Activated CD4-positive, alpha-beta T cell treated with anti-CD3 and anti-CD28 coated beads, Interleukin-2, amount 10 ng/mL, durations not matched to agents 7 days and 5 days (primary cell): ENCODE measurements around the gene CRAT. TPM values are rescaled to one million over a fixed set of nuclear protein-coding genes. Genes with fewer than 3 reads are reported as not detected.

Source experiments
- CTCF ChIA-PET: fragments of 350-600 bp; sonication (Branson Sonifier 250); formaldehyde crosslinking; loops from one replicate; lab custom pipeline; 2021; ENCODE audit warnings: antibody characterized with exemption; lab: Charles Lee
- POLR2A ChIA-PET: fragments of 350-600 bp; sonication (Branson Sonifier 250); formaldehyde crosslinking; loops from one replicate; lab custom pipeline; 2021; ENCODE audit warnings: antibody characterized with exemption; lab: Charles Lee
- DNase-seq: peaks from one replicate; pipeline ENCODE4 v3.0.0-alpha.2; 2020
- H3K27ac Mint-ChIP-seq: one replicate; pipeline ENCODE4 v1.8.0; 2021; ENCODE audit warnings: mild to moderate bottlenecking, moderate library complexity, mixed read lengths
- H3K27me3 Mint-ChIP-seq: one replicate; pipeline ENCODE4 v1.8.0; 2021; ENCODE audit warnings: mixed read lengths
- H3K36me3 Mint-ChIP-seq: one replicate; pipeline ENCODE4 v1.8.0; 2021; ENCODE audit warnings: low read depth, mixed read lengths
- H3K4me1 Mint-ChIP-seq: one replicate; pipeline ENCODE4 v1.8.0; 2021; ENCODE audit warnings: mixed read lengths
- H3K4me3 Mint-ChIP-seq: one replicate; pipeline ENCODE4 v1.8.0; 2021; ENCODE audit warnings: mild to moderate bottlenecking, moderate library complexity, mixed read lengths
- H3K9me3 Mint-ChIP-seq: one replicate; pipeline ENCODE4 v1.8.0; 2021; ENCODE audit warnings: mixed read lengths
- total RNA-seq, 2 experiments: library from RNA; stranded (reverse); gene quantifications; one replicate each; pipeline ENCODE4 v1.2.3, GENCODE V29; 2021

Gene CRAT
- total RNA-seq, 2 experiments from 2014 or later: 20.4 to 25.2 TPM

DNA sequence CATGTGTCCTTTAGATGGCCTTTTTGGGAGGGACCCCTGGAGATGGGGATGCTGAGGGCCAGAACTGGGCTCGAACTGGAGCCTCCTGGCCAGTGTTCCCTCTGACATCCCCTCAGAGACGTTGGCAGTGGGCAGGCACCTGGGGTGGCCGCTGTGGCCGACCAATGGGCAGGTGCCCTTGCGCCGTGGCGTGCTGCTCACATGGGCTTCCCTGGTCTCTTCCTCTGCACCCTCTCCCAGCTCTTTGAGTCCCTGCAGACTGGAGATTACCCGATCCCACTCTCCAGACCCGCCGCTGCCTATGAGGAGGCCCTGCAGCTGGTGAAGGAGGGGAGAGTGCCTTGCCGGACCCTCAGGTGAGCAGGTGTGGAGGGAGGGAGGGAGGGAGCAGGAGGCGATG, 49.6 kb downstream of the CRAT start:
- no peak overlapping the region for H3K4me3 Mint-ChIP-seq
- no peak overlapping the region for H3K27ac Mint-ChIP-seq
- ChIA-PET POLR2A (no interaction called here), CTCF (interaction anchor here (0.6 to 1.6 kb wide), 2 partner anchors 8 to 79 kb away, joined by 3 read pairs; no protein-coding TSS in a partner anchor)
- H3K36me3 Mint-ChIP-seq: peaks cover 7% of the 10 kb centered on the region
- H3K9me3 Mint-ChIP-seq: no peaks in the 10 kb centered on the region
- no peak for DNase-seq
- H3K27me3 Mint-ChIP-seq: no peaks in the 10 kb centered on the region
- H3K4me1 Mint-ChIP-seq: no peaks in the 10 kb centered on the region

DNA sequence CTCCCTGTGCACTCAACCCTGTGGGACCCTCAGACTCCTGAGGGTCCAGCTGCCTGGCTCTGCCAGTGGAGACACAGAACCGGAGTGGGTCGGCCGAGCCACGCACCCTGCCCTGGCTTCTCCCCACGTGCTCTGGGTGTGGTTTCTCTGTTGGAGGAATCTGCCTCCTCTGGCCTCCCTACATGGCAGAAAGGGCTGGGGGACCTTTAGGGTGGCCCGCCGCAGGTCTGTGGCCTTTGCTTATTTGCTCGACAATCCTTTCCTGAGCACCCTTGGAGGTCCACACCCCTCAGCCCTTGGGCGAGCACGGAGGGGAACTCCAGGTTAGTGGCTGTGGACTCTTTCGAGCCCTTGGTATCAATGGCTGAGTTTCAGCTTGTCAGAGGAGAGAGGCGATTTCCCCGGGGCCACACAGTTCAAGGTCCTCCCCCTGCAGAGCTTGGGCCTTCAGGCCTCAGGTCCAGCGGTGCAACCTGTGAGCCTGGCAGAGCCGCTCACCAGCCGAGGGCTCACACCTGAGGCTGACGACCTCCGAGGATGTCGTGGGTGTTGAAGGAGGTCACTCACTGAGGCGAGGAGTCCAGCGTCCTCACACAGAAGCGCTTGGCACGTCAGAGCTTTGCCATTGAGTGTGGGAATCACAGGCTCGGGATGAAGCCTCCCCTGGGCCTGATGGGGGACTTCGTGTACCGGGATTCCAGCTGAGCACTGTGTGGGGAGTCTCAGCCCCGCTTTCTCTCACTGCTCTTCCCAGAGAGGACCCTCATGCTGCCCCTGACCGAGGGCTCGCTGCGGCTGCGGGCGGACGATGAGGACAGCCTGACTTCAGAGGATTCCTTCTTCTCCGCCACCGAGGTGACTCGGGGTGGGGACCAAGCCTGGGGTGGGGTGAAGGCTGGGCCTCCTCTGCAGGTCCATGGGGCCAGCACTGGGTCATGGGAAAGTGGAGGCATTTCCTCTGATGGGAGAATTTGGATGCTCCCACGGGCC, 50.5 kb downstream of the CRAT start:
- no peaks in the 10 kb centered on the region for H3K27me3 Mint-ChIP-seq
- DNase-seq: no peak
- ChIA-PET CTCF (interaction anchor here (0.6 to 1.6 kb wide), 2 partner anchors 9 to 78 kb away, joined by 3 read pairs; no protein-coding TSS in a partner anchor), POLR2A (no interaction called here)
- no peaks in the 10 kb centered on the region for H3K4me1 Mint-ChIP-seq
- peaks cover 2% of the 10 kb centered on the region for H3K36me3 Mint-ChIP-seq
- H3K9me3 Mint-ChIP-seq: no peaks in the 10 kb centered on the region
- H3K4me3 Mint-ChIP-seq: no peak overlapping the region
- H3K27ac Mint-ChIP-seq: no peak overlapping the region

DNA sequence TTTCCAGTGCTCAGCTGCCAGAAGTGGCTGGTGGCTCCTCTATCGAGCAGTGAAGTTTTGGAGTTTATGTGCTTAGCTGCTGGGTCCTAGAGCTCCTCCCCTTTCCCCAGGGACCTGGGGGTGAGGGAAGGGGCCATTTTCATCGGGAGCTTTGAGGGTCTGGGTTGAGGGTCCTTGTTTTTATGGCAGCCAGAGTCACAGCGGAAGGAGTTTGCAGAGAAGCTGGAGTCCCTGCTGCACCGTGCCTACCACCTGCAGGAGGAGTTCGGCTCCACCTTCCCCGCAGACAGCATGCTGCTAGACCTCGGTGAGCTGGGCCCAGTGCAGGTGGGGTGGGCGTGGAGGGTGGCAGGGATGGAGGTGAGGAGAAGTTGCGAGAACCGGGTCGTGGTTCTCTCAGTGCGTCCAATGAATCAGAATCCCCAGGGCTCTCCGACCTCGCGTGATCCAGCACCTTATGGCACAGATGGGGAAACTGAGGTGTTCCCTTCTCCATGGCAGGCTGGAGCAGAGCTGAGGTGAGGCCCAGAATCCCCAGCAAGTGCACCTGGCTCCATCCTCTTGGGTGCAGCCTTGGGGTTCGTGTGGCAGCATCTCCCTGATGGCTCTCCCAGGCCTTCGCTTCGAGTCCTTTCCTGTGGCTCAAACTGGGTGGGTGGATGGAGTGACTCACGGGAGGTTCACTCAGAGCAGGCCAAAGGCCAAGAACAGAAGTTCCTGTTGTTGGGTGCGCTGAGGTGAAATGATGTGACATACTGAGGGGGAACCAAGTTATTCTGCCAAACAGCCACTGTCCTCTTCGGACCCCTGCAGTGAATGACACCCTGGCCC, 51.4 kb downstream of the CRAT start:
- H3K4me1 Mint-ChIP-seq: no peaks in the 10 kb centered on the region
- H3K4me3 Mint-ChIP-seq: no peak overlapping the region
- no peaks in the 10 kb centered on the region for H3K9me3 Mint-ChIP-seq
- no peak for DNase-seq
- H3K27ac Mint-ChIP-seq: no peak overlapping the region
- peaks cover 5% of the 10 kb centered on the region for H3K36me3 Mint-ChIP-seq
- ChIA-PET POLR2A (no interaction called here), CTCF (interaction anchor here (1.6 kb wide), 1 partner anchor 10 kb away, joined by 3 read pairs; no protein-coding TSS in a partner anchor)
- H3K27me3 Mint-ChIP-seq: no peaks in the 10 kb centered on the region

DNA sequence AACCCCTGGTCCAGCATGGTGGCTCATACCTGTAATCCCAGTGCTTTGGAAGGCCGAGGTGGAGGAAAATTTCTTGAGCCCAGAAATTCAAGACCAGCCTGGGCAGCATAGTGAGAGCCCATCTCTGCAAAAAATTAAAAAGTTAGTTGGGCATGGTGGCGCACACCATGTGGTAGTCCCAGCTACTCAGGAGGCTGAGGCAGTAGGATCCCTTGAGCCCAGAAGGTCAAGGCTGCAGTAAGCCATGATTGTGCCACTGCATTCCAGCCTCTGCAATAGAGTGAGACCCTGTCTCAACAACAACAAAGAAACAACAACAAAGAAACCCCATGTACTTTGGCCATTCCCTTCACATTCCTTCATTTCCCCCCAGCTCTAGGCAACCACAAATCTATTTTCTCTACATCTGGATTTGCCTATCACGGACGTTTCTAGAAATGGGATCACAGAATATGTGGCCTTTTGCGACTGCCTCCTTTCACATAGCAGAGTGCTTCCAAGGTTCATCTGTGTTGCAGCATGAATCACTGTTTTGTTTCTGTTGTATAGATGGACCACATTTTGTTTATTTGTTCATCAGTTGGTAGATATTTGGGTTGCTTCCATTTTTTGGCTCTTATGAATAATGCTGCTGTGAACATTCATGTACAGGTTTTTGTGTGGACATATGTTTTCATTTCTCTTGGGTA, 56.3 kb downstream of the CRAT start:
- peaks cover 3% of the 10 kb centered on the region for H3K36me3 Mint-ChIP-seq
- no peaks in the 10 kb centered on the region for H3K27me3 Mint-ChIP-seq
- no peak overlapping the region for H3K4me3 Mint-ChIP-seq
- H3K9me3 Mint-ChIP-seq: no peaks in the 10 kb centered on the region
- no peaks in the 10 kb centered on the region for H3K4me1 Mint-ChIP-seq
- H3K27ac Mint-ChIP-seq: no peak overlapping the region
- CTCF ChIA-PET: interaction anchor here (1.2 kb wide), 1 partner anchor 11 kb away, joined by 4 read pairs; no protein-coding TSS in a partner anchor
- no peak for DNase-seq
- POLR2A ChIA-PET: no interaction called here

DNA sequence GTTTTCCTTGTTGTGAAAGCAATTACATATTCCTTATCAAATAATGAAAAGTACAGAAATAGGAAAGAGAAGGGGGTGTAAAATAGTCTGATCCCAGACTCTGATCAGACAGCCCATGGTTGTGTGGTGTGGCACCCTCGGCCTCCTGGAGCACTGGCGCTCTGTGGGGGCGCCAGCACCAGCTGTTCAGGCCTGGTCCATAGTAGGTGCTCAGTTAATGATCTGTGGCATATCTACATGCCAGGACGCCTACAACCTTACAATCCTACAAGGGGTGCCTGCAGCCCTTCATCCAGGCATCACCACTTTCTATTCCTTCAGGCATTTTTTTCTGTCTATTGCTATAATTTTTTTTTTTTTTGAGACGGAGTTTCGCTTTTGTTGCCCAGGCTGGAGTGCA, 57.6 kb downstream of the CRAT start:
- peaks cover 8% of the 10 kb centered on the region for H3K36me3 Mint-ChIP-seq
- no peaks in the 10 kb centered on the region for H3K9me3 Mint-ChIP-seq
- no peaks in the 10 kb centered on the region for H3K27me3 Mint-ChIP-seq
- ChIA-PET POLR2A (no interaction called here), CTCF (no interaction called here)
- no peak overlapping the region for H3K27ac Mint-ChIP-seq
- H3K4me1 Mint-ChIP-seq: no peaks in the 10 kb centered on the region
- DNase-seq: no peak
- no peak overlapping the region for H3K4me3 Mint-ChIP-seq

DNA sequence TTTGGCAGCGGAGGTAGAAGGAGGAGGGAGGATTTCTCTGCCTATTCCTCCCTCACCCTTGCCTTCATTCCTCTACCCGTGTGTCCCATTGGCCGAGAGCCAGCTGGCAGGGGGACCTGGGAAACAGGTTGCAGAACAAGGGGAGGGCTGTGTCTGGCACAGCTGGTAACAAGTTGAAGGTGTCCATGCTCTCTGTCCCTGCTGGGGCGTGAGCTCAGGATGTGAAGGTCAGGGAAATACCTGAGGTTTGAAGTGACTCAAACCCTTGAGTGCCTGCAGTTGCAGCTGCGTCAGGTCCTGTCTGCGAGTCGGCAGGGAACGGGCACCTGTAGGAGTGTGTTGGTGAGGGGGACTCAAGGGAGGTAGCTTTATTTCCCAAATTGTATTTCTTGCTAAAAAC, 58.0 kb downstream of the CRAT start:
- Mint-ChIP-seq H3K9me3 (no peaks in the 10 kb centered on the region), H3K27ac (no peak overlapping the region), H3K4me1 (no peaks in the 10 kb centered on the region), H3K4me3 (no peak overlapping the region), H3K27me3 (no peaks in the 10 kb centered on the region), H3K36me3 (peaks cover 8% of the 10 kb centered on the region)
- ChIA-PET POLR2A (no interaction called here), CTCF (no interaction called here)
- DNase-seq: no peak

Other genes starting within 250 kb of the CRAT start
- 10 to 100 TPM; 15.2 to 17.7 TPM for gene KYAT1, start 228.8 kb downstream of the CRAT start, total RNA-seq
- 10 to 100 TPM; 42.4 to 48.0 TPM for gene LRRC8A, start 228.7 kb downstream of the CRAT start, total RNA-seq
- gene PHYHD1, start 189.8 kb downstream of the CRAT start, total RNA-seq: 1 to 10 TPM; 1.2 to 2.2 TPM
- gene DOLK, start 163.2 kb downstream of the CRAT start, total RNA-seq: 1 to 10 TPM; 8.4 to 9.2 TPM
- gene NUP188, start 163.1 kb downstream of the CRAT start, total RNA-seq: 10 to 100 TPM; 87.7 to 87.8 TPM
- gene SH3GLB2, start 82.5 kb downstream of the CRAT start, total RNA-seq: 100 to 1,000 TPM; 111 to 124 TPM
- gene MIGA2, start 74.2 kb downstream of the CRAT start, total RNA-seq: 10 to 100 TPM; 33.8 to 43.1 TPM
- gene DOLPP1, start 29.7 kb downstream of the CRAT start, total RNA-seq: 10 to 100 TPM; 19.5 to 19.6 TPM
- gene PTPA, start 622 bp upstream of the CRAT start, total RNA-seq: 100 to 1,000 TPM in 1 of 2 experiments, 10 to 100 TPM in 1; 96.4 to 111 TPM
- gene IER5L, start 67.5 kb upstream of the CRAT start, total RNA-seq: 1 to 10 TPM; 1.8 to 2.3 TPM